GM13977 (cell line): Measurements from ENCODE around the gene NLRC3.

Experiments
- DNase-seq: peaks from one replicate; pipeline ENCODE4 v3.0.0; 2012; ENCODE audit warnings: low spot score
- CTCF ChIP-seq: IDR thresholded peaks from 2 replicates; pipeline ENCODE4 v1.5.1; 2012; ENCODE audit warnings: mild to moderate bottlenecking, control low read depth; ENCODE audit not compliant: insufficient read depth; ENCODE audit errors: extremely low read depth, missing control alignments
- in situ Hi-C: fragments of 300-500 bp; cut with MboI; formaldehyde crosslinking; loops from one replicate; pipeline ENCODE4 v1.12.0; 2022; ENCODE audit warnings: low sequenced_read_pairs, low pct_unique_long_range_greater_than_20kb, mixed read lengths, inconsistent platforms; ENCODE audit not compliant: unreplicated experiment

NLRC3 gene

GRCh38 chr16:3578121-3578520 is 918 bp upstream of the NLRC3 start:
- no peak for TF ChIP-seq CTCF
- DNase-seq: no peak
- in situ Hi-C loops: no loop called here

GRCh38 chr16:3576211-3576610 is 992 bp downstream of the NLRC3 start:
- in situ Hi-C loops: no loop called here
- no peak for DNase-seq
- TF ChIP-seq CTCF: no peak

GRCh38 chr16:3575491-3575890 is 1.7 kb downstream of the NLRC3 start:
- no peak for DNase-seq
- no peak for TF ChIP-seq CTCF
- in situ Hi-C loops: no loop called here

GRCh38 chr16:3574195-3574594 is 3.0 kb downstream of the NLRC3 start:
- no peak for DNase-seq
- TF ChIP-seq CTCF: no peak
- in situ Hi-C loops: no loop called here

- no peak for TF ChIP-seq CTCF
Measured at GRCh38 chr16:3573146-3573815, 3.9 kb downstream of the NLRC3 start.

GRCh38 chr16:3570420-3571062 is 6.7 kb downstream of the NLRC3 start:
- TF ChIP-seq CTCF: no peak
- in situ Hi-C loops: no loop called here
- DNase-seq: no peak

More at GRCh38 chr16:3573146-3573815, 3.9 kb downstream of the NLRC3 start:
- in situ Hi-C loops: no loop called here
- DNase-seq: no peak
